Vagina (tissue), 2 donors: Measurements from ENCODE around the gene ART1. TPM values are rescaled to one million over a fixed set of nuclear protein-coding genes. Genes with fewer than 3 reads are reported as not detected.

Experiments used
- DNase-seq, 2 donors: peaks; one replicate each; pipeline ENCODE4 v3.0.0-alpha.2; 2017; ENCODE audit errors: extremely low spot score in 2 of 2
- H3K27ac ChIP-seq: fragments of 200-600 bp; sonication (generic); one replicate; pipeline ENCODE4 v1.5.1; 2019
- H3K27me3 ChIP-seq: fragments of 200-600 bp; sonication (generic); one replicate; pipeline ENCODE4 v1.5.1; 2019
- H3K36me3 ChIP-seq, 2 donors: fragments of 200-600 bp; sonication (generic); one replicate each; pipeline ENCODE4 v1.5.1; 2017 to 2019
- H3K4me1 ChIP-seq: fragments of 200-600 bp; sonication (generic); one replicate; pipeline ENCODE4 v1.5.1; 2019
- H3K4me3 ChIP-seq, 2 donors: fragments of 200-600 bp; sonication (generic); 1 replicate in 1 of 2; 2 replicates in 1 of 2; pipeline ENCODE4 v1.5.1; 2016 to 2019
- H3K9me3 ChIP-seq: fragments of 200-600 bp; sonication (generic); one replicate; pipeline ENCODE4 v1.5.1; 2019
- POLR2A ChIP-seq, 2 donors: fragments of 450-650 bp; IDR thresholded peaks; one replicate each; pipeline ENCODE4 v1.6.1; 2017; ENCODE audit warnings: antibody characterized with exemption in 2 of 2, mild to moderate bottlenecking in 2 of 2, moderate library complexity in 2 of 2
- POLR2AphosphoS5 ChIP-seq, 2 donors: sonication (generic); formaldehyde crosslinking; IDR thresholded peaks; one replicate each; pipeline ENCODE4 v1.9.0; 2017; ENCODE audit warnings: antibody characterized with exemption in 2 of 2, mild to moderate bottlenecking in 2 of 2, low read depth in 1 of 2; ENCODE audit not compliant: insufficient read depth in 1 of 2
- intact Hi-C: fragments of 100-400 bp; cut with DNase I; formaldehyde crosslinking; loops from one replicate; pipeline ENCODE4 v1.15.1; 2023
- total RNA-seq: library from RNA; depleted of rRNA; stranded (reverse); fragments of >200 nt; gene quantifications from one replicate; pipeline ENCODE4 v1.2.3, GENCODE V29; 2016
- TF ChIP-seq, protein P1 (sequence below), 3 experiments: fragments of 450-650 bp in 2 of 3; fragments of 200-600 bp in 1 of 3; sonication (generic) in 1 of 3; IDR thresholded peaks; one replicate each; pipeline ENCODE4 v1.5.1; 2017 to 2019; ENCODE audit warnings: antibody characterized with exemption in 3 of 3, mild to moderate bottlenecking in 2 of 3, moderate library complexity in 2 of 3

Gene ART1
- total RNA-seq, 1 donor from 2014 or later = not detected

DNA sequence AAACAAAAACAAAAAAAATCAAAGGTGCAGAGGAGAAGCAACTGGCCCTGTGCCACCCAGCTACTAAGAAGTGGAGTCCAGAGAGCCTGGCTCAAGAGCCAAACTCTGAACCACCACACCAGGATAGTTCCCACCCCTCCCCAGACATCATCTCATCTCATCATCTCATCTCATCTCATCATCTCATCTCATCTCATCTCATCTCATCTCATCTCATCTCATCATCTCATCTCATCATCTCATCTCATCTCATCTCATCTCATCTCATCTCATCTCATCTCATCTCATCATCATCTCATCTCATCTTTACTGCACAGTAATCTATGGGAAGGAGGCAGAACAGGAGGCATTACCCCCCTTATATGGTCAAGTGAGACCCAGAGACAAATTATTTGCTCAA is 17.9 kb downstream of the ART1 start:
- Histone ChIP-seq H3K27me3 (no peaks in the 10 kb centered on the region), H3K9me3 (no peaks in the 10 kb centered on the region), H3K4me1 (no peaks in the 10 kb centered on the region), H3K27ac (no peak overlapping the region), H3K4me3 (no peak overlapping the region), H3K36me3 (peaks cover 0 to 17% of the 10 kb centered on the region in 2 donors)
- TF ChIP-seq POLR2AphosphoS5 (IDR thresholded peaks at IDR 0.05; ENCODE audit: insufficient read depth in 1 of 2, low read depth in 1 of 2) (no peak), POLR2A (IDR thresholded peaks at IDR 0.05) (no peak)
- TF ChIP-seq, protein P1, sequence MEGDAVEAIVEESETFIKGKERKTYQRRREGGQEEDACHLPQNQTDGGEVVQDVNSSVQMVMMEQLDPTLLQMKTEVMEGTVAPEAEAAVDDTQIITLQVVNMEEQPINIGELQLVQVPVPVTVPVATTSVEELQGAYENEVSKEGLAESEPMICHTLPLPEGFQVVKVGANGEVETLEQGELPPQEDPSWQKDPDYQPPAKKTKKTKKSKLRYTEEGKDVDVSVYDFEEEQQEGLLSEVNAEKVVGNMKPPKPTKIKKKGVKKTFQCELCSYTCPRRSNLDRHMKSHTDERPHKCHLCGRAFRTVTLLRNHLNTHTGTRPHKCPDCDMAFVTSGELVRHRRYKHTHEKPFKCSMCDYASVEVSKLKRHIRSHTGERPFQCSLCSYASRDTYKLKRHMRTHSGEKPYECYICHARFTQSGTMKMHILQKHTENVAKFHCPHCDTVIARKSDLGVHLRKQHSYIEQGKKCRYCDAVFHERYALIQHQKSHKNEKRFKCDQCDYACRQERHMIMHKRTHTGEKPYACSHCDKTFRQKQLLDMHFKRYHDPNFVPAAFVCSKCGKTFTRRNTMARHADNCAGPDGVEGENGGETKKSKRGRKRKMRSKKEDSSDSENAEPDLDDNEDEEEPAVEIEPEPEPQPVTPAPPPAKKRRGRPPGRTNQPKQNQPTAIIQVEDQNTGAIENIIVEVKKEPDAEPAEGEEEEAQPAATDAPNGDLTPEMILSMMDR (IDR thresholded peaks at IDR 0.05) = no peak
- no peak for DNase-seq
- intact Hi-C loops = no loop called here

DNA sequence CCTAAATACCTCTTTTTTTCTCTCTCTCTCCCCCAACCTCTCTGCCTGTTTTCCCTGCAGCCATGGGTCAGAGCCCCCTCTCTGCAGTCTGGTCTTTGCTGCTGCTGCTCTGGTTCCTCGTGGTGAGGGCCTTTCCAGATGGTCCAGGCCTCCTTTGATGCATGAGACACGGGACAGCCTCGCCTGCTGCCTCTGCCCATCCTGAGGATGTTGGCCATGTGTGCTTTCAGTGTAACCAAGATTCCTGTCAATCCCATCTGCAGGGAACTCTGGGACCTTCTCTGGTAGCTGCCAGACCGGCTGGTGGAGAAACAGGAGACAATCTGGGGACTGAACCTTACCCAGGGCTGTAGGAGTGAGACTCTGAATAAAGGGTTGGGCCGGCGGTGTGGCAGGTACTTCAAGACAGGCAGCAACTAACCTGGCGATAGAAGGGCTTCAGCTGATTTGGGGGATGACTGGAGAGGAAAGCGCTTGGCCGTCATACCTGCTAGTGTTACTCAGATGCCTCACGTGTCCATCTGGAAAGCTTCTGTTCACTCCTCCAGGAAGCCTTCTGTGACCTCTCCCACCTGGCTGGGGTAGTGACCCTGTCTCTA is 19.2 kb downstream of the ART1 start:
- intact Hi-C loops = no loop called here
- H3K27ac ChIP-seq = no peak overlapping the region
- no peaks in the 10 kb centered on the region for H3K27me3 ChIP-seq
- no peak for DNase-seq
- TF ChIP-seq, protein P1 (IDR thresholded peaks at IDR 0.05) = no peak
- no peak for TF ChIP-seq POLR2AphosphoS5 (IDR thresholded peaks at IDR 0.05; ENCODE audit: insufficient read depth in 1 of 2, low read depth in 1 of 2)
- TF ChIP-seq POLR2A (IDR thresholded peaks at IDR 0.05) = no peak
- peaks cover 0 to 25% of the 10 kb centered on the region in 2 donors for H3K36me3 ChIP-seq
- no peaks in the 10 kb centered on the region for H3K9me3 ChIP-seq
- no peak overlapping the region for H3K4me3 ChIP-seq
- H3K4me1 ChIP-seq = no peaks in the 10 kb centered on the region

DNA sequence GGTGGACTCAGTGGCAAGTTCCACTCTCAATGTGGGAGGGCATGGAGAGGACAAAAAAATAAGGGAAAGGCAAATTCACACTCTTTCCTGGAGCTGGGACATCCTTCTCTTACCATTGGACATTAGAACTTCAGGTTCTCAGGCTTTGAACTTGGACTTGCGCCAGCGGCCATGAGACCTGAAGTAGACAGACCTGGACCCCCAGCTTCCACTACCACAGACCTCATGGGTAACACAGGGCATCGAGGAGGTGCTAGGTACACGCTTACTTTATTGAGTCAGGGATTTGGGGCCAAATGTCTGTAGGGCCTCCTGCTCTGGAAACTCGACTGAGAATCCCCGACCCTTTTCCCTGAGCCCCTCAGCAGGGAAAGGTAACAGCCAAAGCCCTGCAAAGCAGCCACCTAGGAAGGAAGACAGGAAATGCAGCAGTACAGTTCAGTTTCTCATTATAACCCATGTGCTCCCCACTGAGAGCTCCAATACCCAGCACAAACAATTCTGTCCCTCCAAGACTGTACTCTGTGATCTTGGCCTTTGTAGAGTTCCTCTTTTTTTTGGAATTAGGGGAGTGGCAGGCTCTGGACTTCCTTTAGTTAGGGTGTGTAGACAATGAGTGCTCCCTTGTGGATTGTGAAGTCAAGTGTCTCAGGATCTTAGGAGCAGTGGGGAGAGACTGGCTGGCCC is 20.6 kb downstream of the ART1 start:
- Histone ChIP-seq H3K36me3 (peaks cover 0 to 34% of the 10 kb centered on the region in 2 donors), H3K9me3 (no peaks in the 10 kb centered on the region), H3K4me3 (no peak overlapping the region), H3K4me1 (no peaks in the 10 kb centered on the region), H3K27ac (no peak overlapping the region), H3K27me3 (no peaks in the 10 kb centered on the region)
- TF ChIP-seq, protein P1 (IDR thresholded peaks at IDR 0.05) = no peak
- TF ChIP-seq POLR2A (IDR thresholded peaks at IDR 0.05) (no peak), POLR2AphosphoS5 (IDR thresholded peaks at IDR 0.05; ENCODE audit: insufficient read depth in 1 of 2, low read depth in 1 of 2) (no peak)
- intact Hi-C loops = no loop called here
- no peak for DNase-seq

DNA sequence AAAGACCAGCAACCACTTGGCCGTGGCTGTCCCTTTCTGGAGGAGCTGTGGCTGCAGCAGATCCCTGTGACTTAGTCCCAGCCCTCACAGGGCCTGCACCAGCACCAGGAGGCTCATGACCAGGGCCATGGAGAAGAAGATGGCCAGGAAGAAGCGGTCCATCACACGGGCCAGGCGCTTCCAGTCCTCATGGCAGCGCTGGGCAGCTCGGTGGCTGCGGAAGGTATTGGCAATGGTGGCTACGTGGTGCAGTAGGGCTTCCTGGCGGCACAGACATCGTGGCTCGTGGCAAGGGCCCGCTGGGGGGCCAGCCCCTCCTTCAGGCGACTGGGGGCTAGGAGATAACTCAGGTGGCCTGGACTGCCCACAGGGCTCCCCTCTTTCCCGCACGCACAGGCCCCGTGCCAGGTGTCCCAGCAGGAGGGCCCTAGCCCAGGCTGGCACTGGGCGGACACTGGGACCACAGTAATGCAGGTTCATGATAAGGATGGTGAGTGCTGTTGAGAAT is 21.1 kb downstream of the ART1 start:
- Histone ChIP-seq H3K4me1 (no peaks in the 10 kb centered on the region), H3K4me3 (no peak overlapping the region), H3K27ac (no peak overlapping the region), H3K27me3 (no peaks in the 10 kb centered on the region), H3K9me3 (no peaks in the 10 kb centered on the region), H3K36me3 (peaks cover 0 to 34% of the 10 kb centered on the region in 2 donors)
- intact Hi-C loops = no loop called here
- no peak for TF ChIP-seq POLR2A (IDR thresholded peaks at IDR 0.05)
- TF ChIP-seq, protein P1 (IDR thresholded peaks at IDR 0.05) = no peak
- no peak for TF ChIP-seq POLR2AphosphoS5 (IDR thresholded peaks at IDR 0.05; ENCODE audit: insufficient read depth in 1 of 2, low read depth in 1 of 2)
- no peak for DNase-seq
